T1000 (cell line): ENCODE results near the gene FAM219B.
"Not testable (repeated sequence)": the region's sequence is repeated elsewhere in the genome, so short reads cannot be mapped to it uniquely, and the experiment has no call there.

Experiments used
- DNase-seq: peaks from one replicate; lab custom pipeline; 2025; ENCODE audit warnings: mixed read lengths; lab: John Stamatoyannopoulos, UW

The FAM219B gene

DNA sequence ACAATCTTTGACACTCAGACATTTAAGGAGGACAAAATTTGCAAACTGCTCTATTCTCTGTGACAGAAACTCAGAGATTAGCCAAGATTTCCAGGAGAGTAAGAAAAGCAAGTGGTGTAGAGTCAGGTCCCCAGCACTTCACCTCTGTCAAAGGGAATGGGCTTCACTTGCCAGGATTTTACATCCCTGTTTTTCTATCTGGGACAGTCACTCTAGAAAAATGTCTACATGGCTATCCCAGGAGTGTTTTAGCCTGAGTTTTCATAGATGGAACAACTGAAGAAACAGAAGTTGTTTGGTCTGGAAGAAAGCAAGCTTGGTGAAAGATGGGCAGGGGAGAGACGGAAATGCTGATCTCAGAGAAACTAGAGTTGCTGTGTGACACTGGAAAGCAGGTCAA lies 3.0 kb downstream of the FAM219B start:
- no peak for DNase-seq

DNA sequence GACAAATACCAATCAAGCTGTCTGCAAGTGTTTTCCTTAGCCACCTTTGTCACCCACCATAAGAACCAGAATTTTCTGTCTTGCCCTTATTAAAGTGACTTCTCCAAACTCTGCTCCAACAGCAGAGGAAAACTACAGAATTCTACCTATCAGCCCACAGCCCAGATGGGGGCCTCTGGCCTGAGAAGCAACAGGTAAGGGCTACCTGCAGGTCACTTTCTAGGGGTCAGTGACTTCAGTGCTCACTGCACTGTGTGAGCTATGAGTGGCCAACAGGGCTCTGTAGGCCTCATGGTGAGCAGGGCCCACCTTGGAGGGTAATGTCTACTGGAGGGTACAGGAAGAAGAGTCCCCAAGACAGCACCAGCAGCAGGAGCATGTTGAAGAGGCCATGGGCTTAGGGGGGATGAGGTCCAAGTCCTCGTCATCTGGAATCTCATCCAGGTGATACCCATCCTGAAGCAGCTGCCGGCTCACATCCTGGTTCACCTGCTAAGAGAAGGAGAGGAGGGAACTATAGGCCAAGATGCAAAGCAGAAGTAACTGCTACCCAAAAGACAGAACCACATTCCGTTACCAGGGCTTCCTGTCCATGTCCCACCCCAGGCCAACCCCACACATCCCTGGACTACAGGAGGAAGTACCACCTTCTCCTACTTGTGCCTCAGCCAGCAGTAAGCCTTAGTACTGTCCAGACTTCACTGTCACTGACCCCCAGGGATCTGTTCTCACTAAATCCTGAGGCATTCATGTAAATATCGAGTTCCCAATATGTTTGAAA lies 4.2 kb downstream of the FAM219B start:
- no peak for DNase-seq

DNA sequence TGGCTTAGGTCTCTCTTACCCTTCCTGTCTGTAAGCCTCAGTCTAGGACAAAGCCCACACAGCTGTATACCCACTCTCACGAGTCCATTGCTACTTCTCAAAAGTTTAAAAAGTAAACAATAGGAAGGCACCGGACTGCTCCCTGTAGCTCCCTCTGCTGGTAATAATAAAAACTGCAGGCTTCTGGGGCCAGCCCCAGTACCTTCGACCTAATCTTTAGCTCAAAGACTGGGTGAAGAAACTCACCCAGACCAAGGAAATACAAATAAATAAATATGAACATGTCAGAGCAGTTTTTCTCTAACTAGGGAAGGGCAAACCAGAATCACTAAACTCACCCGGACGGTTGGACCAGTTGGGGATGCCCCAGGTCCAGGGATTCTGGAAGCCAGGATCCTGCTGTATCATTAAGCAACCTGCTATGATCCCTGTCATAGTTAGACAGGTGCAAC lies 5.0 kb downstream of the FAM219B start:
- DNase-seq: peak; percentile 13

DNA sequence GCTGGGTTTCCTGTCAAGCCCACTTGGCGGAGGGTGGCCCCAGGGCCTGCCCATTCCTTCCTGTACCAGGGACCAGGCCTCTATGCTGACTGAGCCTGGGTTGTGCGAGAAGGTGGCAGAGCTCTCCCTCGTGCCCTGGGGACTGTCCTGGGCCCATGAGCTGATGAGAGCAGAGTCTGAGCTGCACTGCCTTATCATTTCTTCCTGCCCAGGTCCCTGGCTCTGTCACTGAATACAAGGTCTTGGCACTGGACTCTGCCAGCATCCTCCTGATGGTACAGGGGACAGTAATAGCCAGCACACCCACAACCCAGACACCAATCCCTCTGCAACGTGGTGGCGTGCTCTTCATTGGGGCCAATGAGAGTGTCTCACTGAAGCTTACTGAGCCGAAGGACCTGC lies 9.3 kb downstream of the FAM219B start:
- no peak for DNase-seq

DNA sequence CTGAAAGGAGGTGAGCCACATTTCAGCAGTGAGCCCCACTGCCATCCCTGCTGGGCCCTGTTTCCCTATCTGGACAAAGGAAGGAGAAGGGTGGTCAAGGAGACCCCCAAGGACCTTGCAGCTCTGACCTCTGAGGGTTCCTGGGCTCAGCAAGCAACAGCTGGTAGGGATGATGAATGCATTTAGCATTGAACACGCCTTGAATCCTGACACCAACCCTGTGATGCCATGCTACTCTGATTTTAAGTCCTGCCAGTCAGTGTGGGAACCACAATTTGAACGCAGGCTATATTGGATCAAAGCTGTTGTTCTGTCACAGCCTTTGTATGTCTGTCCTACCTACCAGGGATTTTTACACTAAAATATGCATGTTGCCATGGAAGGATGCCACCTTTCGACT lies 10.3 kb downstream of the FAM219B start:
- DNase-seq: no peak

DNA sequence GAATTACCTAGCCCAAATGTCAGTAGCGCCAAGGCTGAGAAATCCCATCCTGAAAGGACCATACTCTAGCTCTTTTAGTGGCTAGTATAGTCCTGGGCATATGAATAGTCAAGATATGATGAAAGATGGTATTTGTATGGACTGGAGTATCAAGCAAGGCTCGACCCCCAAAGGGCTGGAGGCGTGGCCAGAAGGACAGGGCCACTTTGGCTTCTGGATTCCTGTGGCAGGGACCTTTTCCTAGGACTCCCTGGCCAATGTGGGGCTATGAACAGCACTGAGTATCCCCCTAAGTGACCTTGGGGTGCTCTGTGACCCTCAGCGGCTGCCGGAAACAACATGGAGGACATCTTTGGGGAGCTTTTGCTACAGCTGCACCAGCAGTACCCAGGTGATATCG lies 10.8 kb downstream of the FAM219B start:
- DNase-seq: no peak

DNA sequence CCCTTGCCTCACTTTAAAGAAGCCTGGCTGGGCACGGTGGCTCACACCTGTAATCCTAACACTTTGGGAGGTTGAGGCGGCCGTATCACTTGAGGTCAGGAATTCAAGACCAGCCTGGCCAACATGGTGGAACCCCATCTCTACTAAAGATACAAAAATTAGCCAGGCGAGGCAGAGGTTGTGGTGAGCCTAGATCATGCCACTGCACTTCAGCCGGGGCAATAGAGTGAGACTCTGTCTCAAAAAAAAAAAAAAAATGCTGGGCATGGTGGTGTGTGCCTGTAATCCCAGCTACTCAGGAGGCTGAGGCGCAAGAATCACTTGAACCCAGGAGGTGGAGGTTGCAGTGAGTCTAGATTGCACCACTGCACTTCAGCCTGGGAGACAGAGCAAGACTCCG lies 12.3 kb downstream of the FAM219B start:
- not testable (repeated sequence) for DNase-seq

DNA sequence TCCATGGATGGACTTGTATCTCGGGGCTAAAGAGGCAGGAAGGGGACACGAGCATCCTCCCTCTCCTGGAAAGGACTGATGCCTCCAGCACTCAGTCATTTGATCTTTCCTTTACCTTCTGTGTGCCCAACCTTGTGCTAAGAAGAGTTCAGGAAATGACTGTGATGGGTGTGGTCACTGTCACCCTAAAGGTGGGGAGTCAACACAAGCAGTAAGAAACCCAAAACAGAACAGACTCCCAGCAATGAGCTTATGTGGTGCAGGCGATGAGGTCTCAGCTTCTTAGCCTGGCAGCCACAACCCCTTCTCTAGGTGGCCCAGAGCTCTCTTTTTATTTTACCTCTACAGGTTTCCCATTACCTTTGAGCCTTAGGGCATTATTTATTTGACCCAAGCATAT lies 13.0 kb downstream of the FAM219B start:
- no peak for DNase-seq

DNA sequence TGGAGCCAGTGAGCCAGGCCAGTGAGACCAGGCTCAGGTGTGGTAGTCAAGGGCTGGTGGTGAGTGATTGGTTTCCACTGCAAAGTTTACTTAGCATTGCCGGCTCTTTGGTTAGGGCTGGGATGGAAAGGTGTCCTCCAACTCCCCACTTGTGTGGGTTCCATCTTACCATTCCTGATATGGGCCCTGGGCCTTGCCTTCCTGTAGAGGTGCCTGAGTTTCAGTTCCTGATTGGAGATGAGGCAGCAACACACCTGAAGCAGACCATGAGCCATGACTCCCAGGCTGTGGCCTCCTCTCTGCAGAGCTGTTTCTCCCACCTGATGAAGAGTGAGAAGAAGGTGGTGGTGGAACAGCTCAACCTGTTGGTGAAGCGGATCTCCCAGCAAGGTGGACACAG lies 13.7 kb downstream of the FAM219B start:
- DNase-seq: no peak

DNA sequence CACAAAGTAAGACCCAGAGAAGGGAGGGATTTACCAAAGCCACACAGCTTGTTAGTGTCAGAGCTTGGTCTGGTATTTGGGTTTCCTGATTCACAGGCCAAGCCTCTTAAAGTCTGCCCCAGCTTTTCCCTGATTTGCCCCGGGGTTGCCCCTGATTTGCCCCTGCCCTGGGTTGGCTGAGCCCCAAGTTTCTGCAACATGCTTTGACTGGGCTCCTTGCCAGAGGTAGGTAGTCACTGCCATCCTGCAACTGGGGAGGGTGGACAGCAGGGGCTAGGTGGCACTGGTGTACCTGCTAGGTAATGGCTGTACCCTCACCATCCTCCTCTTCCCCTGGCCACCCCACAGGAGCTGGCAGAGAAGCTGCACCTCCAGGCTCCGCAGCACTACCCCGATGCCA lies 14.3 kb downstream of the FAM219B start:
- DNase-seq: no peak

DNA sequence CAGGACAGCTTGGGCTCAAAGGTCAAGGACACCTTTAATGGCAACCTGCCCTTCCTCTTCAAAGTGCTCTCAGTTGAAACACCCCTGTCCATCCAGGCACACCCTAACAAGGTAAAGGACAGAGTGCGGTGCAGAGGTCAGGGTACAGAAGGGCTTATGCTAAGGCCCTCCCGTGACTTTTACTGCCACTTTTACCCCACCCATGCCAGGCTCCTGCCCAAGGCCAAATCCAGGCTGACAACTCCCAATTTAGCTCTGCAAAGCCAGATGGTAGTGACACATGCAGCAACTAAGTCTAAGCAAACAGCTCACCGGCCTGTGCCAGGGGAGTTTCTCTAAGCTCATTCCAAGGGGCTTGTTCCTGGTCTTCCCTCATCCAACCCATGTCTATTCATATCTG lies 15.2 kb downstream of the FAM219B start:
- no peak for DNase-seq

DNA sequence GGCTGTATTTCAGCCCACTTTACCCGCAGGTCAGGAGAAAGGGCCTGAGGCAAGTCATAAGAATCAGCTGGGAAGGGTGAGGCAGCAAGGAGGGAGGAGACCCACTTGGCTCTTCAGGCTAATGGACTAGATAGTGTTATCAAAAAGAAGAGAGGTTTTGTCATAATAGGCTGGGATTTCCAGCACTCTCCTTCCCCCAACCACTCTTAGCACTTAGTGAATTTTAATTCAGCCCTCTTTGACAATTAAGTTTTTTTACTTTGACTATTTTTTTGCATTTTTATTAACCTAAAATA lies 16.0 kb downstream of the FAM219B start:
- no peak for DNase-seq

DNA sequence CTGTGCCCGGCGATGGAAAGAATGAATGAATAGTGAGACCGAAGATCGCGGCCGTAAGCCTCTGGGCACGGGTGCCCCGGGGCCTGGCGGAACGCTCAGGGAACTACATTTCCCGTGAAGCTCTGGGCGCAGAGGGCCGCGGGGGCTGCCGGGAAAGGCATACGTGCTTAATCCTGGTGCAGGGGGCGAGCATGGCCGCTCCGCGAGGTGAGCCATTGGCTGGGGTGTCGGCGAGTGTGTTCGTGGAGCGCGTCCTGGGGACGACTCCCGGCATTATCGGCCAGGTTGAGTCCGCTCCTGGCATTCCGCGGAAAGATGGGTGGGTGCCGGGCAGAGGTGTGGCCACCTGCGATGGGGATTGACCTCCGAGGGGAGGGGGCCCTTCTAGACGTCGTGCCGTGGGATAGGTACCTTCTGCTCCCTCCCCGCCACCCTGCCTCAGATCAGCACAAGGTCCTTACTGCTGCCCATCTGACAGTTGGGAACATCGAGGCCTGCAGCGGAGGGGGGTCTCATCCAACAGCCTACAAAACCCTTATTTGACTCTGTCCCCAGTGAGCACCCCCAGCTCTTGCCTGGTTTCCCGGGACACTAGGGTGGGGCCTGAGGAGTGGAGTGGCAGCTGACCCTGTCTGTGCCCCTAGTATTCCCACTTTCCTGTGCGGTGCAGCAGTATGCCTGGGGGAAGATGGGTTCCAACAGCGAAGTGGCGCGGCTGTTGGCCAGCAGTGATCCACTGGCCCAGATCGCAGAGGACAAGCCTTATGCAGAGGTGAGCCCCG lies 16.6 kb downstream of the FAM219B start, which contains the start of gene MPI:
Gene MPI, plus strand, starts transcription at position 160 of the 782 bp plus-strand sequence. Its CDS starts 32 bp downstream, at position 192.
- DNase-seq: peak; percentile 57

DNA sequence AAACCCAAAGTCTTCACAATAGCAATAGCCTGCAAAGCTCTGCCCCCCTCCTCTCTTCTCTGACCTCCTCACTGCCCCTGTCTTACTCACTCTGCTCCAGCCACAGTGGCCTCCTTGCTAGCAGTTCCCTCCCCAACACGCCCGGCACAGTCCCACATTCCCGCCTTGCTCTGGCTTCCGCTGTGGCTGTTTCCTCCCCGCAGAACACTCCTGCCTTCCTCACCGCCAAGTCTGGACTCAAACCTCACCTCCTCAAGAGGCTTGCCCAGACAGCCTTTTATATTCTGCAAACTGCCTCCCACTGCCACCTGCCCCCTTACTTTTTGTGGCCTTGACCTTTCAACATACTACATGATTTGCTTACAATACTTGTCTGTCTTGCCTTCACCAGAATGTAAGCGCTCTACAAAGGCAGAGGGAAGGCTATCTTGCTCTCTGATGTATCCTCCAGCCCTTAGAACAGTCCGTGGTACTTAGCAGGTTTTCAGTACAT lies 17.2 kb downstream of the FAM219B start:
- no peak for DNase-seq

DNA sequence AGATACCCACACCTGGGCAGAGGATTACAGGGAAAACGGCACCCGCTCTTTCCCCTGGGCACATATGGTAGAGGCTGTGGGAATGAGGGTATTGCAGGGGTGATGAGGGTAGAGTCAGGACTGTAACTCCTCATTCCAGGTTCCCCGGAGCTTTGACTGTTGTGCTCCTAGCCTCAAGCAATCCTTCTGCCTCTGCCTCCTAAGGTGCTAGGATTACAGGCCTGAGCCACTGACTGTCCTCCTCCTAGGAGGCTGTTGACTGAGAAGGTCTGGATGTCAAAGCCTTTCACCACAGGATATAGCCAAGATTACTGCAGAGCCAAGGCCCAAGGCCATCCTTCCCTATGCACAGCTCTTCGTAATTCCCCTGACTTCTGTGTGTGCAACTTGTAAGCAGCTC lies 17.9 kb downstream of the FAM219B start:
- DNase-seq: no peak

DNA sequence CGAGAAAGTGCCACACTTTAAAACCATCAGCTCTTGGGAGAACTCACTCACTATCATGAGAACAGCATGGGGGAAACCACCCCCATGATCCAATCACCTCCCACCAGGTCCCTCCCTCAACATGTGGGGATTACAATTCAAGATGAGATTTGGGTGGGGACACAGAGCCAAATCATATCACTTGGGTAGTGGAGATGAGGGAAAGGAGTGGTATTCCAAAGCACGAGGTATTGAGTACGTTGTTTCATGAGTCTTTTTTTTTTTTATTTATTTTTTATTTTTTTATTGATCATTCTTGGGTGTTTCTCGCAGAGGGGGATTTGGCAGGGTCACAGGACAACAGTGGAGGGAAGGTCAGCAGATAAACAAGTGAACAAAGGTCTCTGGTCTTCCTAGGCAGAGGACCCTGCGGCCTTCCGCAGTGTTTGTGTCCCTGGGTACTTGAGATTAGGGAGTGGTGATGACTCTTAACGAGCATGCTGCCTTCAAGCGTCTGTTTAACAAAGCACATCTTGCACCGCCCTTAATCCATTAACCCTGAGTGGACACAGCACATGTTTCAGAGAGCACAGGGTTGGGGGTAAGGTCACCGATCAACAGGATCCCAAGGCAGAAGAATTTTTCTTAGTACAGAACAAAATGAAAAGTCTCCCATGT lies 19.0 kb downstream of the FAM219B start:
- not testable (repeated sequence) for DNase-seq

DNA sequence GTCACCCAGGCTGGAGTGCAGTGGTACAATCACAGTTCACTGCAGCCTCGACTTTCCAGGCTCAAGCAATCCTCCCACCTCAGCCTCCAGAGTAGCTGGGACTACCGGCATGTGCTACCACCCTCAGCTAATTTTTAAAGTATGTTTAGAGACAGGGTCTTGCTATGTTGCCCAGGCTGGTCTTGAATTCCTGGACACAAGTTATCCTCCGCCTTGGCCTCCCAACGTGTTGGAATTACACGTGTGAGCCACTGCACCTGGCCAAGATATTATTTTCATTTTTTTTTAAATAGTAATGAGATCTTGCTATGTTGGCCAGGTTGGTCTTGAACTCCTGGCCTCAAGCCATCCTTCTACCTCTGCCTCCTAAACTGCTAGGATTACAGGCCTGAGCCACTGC lies 21.2 kb downstream of the FAM219B start:
- DNase-seq: no peak

DNA sequence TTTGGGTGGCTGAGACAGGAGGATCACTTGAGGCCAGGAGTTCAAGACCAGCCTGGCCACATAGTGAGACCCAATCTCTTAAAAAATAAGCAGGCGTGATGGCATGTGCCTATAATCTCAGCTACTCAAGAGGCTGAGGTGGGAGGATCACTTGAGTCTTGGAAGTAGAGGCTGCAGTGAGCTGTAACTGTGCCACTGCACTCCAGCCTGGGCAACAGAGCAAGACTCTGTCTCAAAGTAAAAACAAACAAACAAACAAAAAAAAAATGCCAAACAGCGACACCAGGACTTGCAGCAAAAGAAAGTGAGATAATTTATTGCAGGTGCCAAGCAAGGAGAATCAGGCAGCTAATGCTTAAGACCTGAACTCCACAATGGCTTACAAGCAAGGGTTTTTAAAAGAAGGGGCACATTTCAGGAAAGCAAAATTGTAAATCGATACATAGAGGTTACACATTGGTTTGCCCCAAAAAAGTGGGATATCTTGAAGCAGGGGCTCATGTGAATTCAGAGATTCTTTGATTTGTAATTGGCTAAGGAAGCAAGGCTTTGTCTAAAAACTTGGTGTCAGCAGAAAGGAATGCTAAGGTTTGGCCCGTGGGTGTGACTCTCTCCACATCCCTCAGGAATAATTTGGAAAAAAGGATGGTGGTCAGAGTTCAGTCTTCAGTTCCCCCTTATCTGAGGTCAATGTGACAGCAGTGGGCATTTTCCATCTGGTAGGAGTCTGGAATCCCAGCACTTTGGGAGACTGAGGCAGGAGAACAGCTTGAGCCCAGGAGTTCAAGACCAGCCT lies 22.0 kb downstream of the FAM219B start:
- no peak for DNase-seq

DNA sequence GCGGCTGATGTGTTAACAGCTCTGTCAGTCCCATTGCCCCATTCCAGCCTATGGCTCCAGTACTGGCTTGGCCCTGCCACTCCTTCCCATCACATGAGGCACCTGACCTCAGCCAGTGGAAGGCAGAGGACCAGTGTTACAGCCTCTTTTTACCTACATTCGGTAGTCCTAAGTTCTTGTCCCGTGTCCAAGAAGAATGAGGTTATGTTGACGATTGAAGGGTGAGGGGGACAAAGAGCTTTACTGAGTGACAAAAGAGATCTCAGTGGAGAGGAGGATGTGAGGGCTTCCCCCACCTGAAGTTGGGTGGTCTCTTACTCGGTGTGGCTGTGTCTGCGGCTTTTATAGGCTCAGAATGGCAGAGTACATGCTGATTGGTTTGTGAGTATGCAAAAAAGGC lies 24.1 kb downstream of the FAM219B start:
- DNase-seq: no peak

DNA sequence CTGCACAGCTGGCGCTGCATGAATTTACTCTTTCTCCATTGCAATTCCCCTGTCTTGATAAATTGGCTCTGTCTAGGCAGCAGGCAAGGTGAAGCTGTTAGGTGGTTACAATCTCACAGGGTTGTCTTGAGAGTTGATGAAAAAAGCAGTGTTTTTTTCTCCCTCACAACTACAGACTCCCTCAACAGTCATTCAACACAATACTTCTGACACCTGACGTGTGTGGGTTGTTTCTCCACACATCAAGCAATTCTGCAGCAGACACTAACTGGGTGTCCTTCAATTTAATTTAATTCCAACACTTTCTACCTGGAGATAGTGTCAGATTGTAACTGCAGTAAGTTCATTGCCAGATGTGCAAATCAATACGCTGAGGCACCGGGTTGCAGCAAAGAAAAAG lies 28.4 kb downstream of the FAM219B start:
- DNase-seq: no peak

DNA sequence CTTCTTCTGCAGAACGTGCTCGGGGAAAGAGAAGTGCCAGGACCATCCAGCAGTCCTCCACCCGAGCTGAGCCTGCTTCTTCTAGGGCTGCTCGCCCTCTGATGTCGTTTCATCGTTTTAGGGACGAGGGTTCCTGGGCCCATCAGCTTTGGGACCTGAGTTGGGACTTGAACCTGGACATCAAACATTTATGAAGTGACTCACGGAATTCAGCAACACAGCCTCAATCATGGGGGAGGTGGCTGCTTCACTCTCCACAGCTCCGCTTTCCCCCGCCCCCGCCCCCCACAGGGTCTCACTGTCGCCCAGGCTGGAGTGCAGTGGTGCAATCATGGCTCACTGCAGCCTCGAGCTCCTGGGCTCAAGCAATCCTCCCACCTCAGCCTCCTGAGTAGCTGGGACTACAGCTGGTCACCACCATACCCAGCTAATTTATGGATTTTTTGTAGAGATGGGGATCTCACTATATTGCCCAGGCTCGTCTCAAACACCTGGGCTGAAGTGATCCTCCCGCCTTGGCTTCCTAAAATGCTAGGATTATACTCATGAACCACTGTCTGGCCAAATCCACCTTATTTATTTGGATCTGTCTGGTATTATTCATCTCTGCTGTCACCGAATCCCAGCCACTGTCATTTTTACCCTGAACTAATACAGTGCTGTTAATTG lies 32.8 kb downstream of the FAM219B start:
- DNase-seq: no peak
